ENCODE results near the gene DDHD1.

- TF ChIP-seq POLR2A (IDR thresholded peaks at IDR 0.05) (no peak), CTCF (IDR thresholded peaks at IDR 0.05 in 4 of 5, conservative IDR thresholded peaks at IDR 0.05 in 1 of 5) (no peak)
Observed at GRCh38 chr14:52992236-52992870, 160.8 kb downstream of the DDHD1 start.
